DND-41 (cell line): ENCODE data around the gene SPATA31D3.

Experiments
- ATAC-seq: fragments of 200-7000 bp; cut with Tn5 transposase; 3 replicates; pipeline ENCODE4 v1.9.1; 2021; ENCODE audit warnings: low read depth; ENCODE audit not compliant: insufficient read depth
- DNase-seq: peaks from one replicate; pipeline ENCODE4 v3.0.0-alpha.2; 2020
- H2AFZ ChIP-seq: 2 replicates; pipeline ENCODE4 v1.6.0; 2012; ENCODE audit warnings: low read depth, low read length
- H3K27ac ChIP-seq: 2 replicates; pipeline ENCODE4 v1.5.1; 2012; ENCODE audit warnings: low read length, inconsistent platforms
- H3K27me3 ChIP-seq: fragments of 200-600 bp; sonication (generic); 2 replicates; pipeline ENCODE4 v1.6.0; 2012; ENCODE audit warnings: low read length, mild to moderate bottlenecking, inconsistent platforms; ENCODE audit not compliant: insufficient read depth, poor library complexity
- H3K36me3 ChIP-seq: 2 replicates; pipeline ENCODE4 v1.5.1; 2012; ENCODE audit warnings: low read length, inconsistent platforms; ENCODE audit not compliant: insufficient read depth
- H3K4me1 ChIP-seq: 2 replicates; pipeline ENCODE4 v1.5.1; 2012; ENCODE audit warnings: mild to moderate bottlenecking, low read length; ENCODE audit not compliant: insufficient read depth
- H3K4me2 ChIP-seq: 2 replicates; pipeline ENCODE4 v1.6.0; 2012; ENCODE audit warnings: mild to moderate bottlenecking, moderate library complexity, low read length, inconsistent platforms; ENCODE audit not compliant: insufficient read depth
- H3K4me3 ChIP-seq, 2 experiments: fragments of 200-600 bp in 1 of 2; shearing (Covaris generic) in 1 of 2; 2 replicates each; pipeline ENCODE4 v1.5.1; 2012 to 2016; ENCODE audit warnings: inconsistent platforms in 2 of 2, low read length in 2 of 2, mild to moderate bottlenecking in 2 of 2, low read depth in 1 of 2, moderate library complexity in 1 of 2
- H3K79me2 ChIP-seq: 2 replicates; pipeline ENCODE4 v1.6.0; 2012; ENCODE audit warnings: low read length, inconsistent platforms; ENCODE audit not compliant: insufficient read depth
- H3K9ac ChIP-seq: 2 replicates; pipeline ENCODE4 v1.6.0; 2012; ENCODE audit warnings: low read depth, mild to moderate bottlenecking, inconsistent platforms, low read length, moderate library complexity
- H3K9me3 ChIP-seq: 2 replicates; pipeline ENCODE4 v1.5.1; 2012; ENCODE audit warnings: low read length, moderate library complexity, mild to moderate bottlenecking, inconsistent platforms; ENCODE audit not compliant: insufficient read depth, severe bottlenecking
- H4K20me1 ChIP-seq: 2 replicates; pipeline ENCODE4 v1.6.0; 2012; ENCODE audit warnings: low read length; ENCODE audit not compliant: insufficient read depth
- EZH2 ChIP-seq: IDR thresholded peaks from 3 replicates; pipeline ENCODE4 v1.6.1; 2012; ENCODE audit warnings: borderline replicate concordance, low read depth, mild to moderate bottlenecking, moderate library complexity, low read length, inconsistent platforms; ENCODE audit not compliant: severe bottlenecking
- TF ChIP-seq, protein P1 (sequence below): IDR thresholded peaks from 2 replicates; pipeline ENCODE4 v1.5.1; 2012; ENCODE audit warnings: borderline replicate concordance, low read length, moderate library complexity, mild to moderate bottlenecking; ENCODE audit not compliant: poor library complexity, severe bottlenecking; ENCODE audit errors: extremely low read depth

Gene SPATA31D3

DNA sequence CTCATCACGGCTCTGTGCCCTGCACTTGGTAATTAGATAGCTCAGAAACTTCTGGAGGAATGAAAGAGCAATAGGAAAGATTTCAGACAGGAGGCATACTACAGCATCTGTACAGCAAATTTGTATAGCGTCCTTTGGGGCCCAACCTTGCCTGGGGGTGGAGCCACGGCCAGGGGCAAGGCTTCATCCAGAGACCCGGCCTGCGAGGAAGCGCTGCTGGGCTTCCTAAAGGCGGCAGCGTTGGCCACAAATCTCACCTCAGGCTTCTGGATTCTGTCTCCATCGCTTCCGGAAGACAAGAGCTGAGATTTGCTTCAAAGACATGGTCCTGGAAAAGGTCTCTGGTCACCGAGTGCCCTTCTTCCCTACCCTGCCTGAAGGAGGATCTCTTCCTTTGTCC is 33.1 kb downstream of the SPATA31D3 start:
- H3K4me3 ChIP-seq: no peak overlapping the region
- no peak for ATAC-seq
- no peaks in the 10 kb centered on the region for H3K27me3 ChIP-seq
- no peak overlapping the region for H3K27ac ChIP-seq
- H3K36me3 ChIP-seq: no peaks in the 10 kb centered on the region
- H3K9ac ChIP-seq: no peak overlapping the region
- H3K4me2 ChIP-seq: no peak overlapping the region
- no peak for TF ChIP-seq EZH2
- TF ChIP-seq, protein P1, sequence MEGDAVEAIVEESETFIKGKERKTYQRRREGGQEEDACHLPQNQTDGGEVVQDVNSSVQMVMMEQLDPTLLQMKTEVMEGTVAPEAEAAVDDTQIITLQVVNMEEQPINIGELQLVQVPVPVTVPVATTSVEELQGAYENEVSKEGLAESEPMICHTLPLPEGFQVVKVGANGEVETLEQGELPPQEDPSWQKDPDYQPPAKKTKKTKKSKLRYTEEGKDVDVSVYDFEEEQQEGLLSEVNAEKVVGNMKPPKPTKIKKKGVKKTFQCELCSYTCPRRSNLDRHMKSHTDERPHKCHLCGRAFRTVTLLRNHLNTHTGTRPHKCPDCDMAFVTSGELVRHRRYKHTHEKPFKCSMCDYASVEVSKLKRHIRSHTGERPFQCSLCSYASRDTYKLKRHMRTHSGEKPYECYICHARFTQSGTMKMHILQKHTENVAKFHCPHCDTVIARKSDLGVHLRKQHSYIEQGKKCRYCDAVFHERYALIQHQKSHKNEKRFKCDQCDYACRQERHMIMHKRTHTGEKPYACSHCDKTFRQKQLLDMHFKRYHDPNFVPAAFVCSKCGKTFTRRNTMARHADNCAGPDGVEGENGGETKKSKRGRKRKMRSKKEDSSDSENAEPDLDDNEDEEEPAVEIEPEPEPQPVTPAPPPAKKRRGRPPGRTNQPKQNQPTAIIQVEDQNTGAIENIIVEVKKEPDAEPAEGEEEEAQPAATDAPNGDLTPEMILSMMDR: no peak
- H3K4me1 ChIP-seq: peaks cover 13% of the 10 kb centered on the region
- H3K9me3 ChIP-seq: no peaks in the 10 kb centered on the region
- no peak overlapping the region for H2AFZ ChIP-seq
- H3K79me2 ChIP-seq: no peaks in the 10 kb centered on the region
- DNase-seq: no peak
- H4K20me1 ChIP-seq: no peaks in the 10 kb centered on the region

DNA sequence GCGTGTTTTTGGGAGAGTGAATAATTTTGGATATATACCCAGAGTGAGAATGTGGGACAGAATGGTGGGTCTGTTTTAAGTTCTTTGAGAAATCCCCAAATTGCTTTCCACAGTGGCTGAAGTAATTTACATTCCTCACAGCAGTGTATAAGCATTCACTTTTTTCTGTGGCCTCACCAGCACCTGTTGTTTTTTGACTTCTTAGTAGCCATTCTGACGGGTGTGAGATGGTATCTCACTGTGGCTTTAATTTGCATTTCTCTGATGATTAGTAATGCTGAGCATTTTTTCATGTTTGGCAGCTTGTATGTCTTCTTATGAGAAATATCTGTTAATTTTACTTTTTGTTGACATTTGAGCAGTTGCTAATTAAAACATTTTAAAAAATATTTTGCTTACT is 35.9 kb downstream of the SPATA31D3 start:
- Histone ChIP-seq H3K36me3 (no peaks in the 10 kb centered on the region), H3K79me2 (no peaks in the 10 kb centered on the region), H3K4me1 (peaks cover 13% of the 10 kb centered on the region), H3K4me3 (no peak overlapping the region), H3K27me3 (no peaks in the 10 kb centered on the region), H3K9me3 (no peaks in the 10 kb centered on the region), H2AFZ (no peak overlapping the region), H3K9ac (no peak overlapping the region), H3K27ac (no peak overlapping the region), H3K4me2 (no peak overlapping the region), H4K20me1 (no peaks in the 10 kb centered on the region)
- ATAC-seq: no peak
- DNase-seq: no peak
- no peak for TF ChIP-seq EZH2
- TF ChIP-seq, protein P1: no peak

DNA sequence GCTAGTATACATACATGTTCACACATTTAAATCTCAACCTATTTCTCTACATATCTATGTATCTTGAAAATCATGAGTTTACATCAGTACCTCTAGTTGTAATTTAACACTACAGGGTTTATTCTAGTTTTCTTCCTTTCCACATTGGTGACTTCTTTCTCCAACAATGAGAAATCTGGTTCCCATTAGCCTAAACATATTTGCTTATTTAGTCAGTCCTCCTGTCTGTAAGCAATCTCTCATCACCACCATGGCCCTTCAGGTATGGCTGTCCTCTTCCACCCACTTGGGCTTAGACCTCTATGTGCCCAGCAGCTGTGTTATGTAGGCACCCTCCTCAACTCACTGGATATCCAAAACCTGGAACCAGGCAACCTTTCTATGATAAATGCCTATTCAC is 37.3 kb downstream of the SPATA31D3 start:
- Histone ChIP-seq H3K9me3 (no peaks in the 10 kb centered on the region), H2AFZ (no peak overlapping the region), H3K36me3 (no peaks in the 10 kb centered on the region), H3K79me2 (no peaks in the 10 kb centered on the region), H3K4me2 (no peak overlapping the region), H3K4me1 (peaks cover 13% of the 10 kb centered on the region), H3K4me3 (no peak overlapping the region), H4K20me1 (no peaks in the 10 kb centered on the region), H3K27ac (no peak overlapping the region), H3K27me3 (no peaks in the 10 kb centered on the region), H3K9ac (no peak overlapping the region)
- no peak for ATAC-seq
- no peak for TF ChIP-seq EZH2
- TF ChIP-seq, protein P1: no peak
- DNase-seq: no peak

DNA sequence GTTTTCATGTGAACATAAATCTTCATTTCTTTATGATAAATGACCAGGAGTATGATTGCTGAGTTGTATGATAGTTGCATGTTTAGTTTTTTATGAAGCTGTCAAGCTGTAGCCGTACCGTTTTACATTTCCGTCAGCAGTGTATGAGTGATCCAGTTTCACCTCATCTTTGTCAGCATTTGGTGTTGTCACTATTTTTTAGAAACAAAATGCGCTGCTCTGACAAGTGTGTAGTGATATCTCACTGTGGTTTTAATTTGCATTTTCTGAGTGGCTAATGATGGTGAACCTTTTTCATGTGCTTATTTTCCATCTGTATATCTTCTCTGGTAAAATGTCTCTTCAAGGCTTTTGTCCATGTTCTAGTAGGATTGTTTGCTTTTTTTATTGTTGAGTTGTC is 38.6 kb downstream of the SPATA31D3 start:
- Histone ChIP-seq H3K9me3 (no peaks in the 10 kb centered on the region), H3K4me3 (no peak overlapping the region), H3K79me2 (no peaks in the 10 kb centered on the region), H3K36me3 (no peaks in the 10 kb centered on the region), H3K27me3 (no peaks in the 10 kb centered on the region), H4K20me1 (no peaks in the 10 kb centered on the region), H2AFZ (no peak overlapping the region), H3K4me1 (peaks cover 13% of the 10 kb centered on the region), H3K4me2 (no peak overlapping the region), H3K27ac (no peak overlapping the region), H3K9ac (no peak overlapping the region)
- ATAC-seq (no peak), DNase-seq (no peak)
- TF ChIP-seq, protein P1: no peak
- TF ChIP-seq EZH2: no peak
